GM12878 (cell line): Measurements from ENCODE around the gene SMARCB1. TPM values are rescaled to one million over a fixed set of nuclear protein-coding genes. Genes with fewer than 3 reads are reported as not detected.
A peak's percentile ranks its signal among the peaks of the same experiment; 100 is the strongest.

Experiments used
- ATAC-seq: fragments of 200-7000 bp; cut with Tn5 transposase; 3 replicates; pipeline ENCODE4 v1.9.1; 2020; ENCODE audit warnings: mild to moderate bottlenecking, moderate library complexity
- BruUV-seq: library from RNA; stranded (reverse); fragments of 400-500 nt; replicated peaks from 2 replicates; lab custom pipeline; 2021; lab: Mats Ljungman, UMichigan
- CTCF ChIA-PET: fragments of 300-600 bp; sonication (Branson Sonifier 250); formaldehyde crosslinking; extraction: SDS; loops from one replicate; lab custom pipeline; 2021; ENCODE audit warnings: inconsistent platforms; lab: Yijun Ruan, JAX
- POLR2A ChIA-PET: fragments of 350-600 bp; formaldehyde crosslinking; extraction: SDS; loops from one replicate; lab custom pipeline; 2021; ENCODE audit warnings: inconsistent platforms; lab: Charles Lee
- RAD21 ChIA-PET: fragments of 300-600 bp; sonication (Branson Sonifier 250); formaldehyde crosslinking; loops from one replicate; lab custom pipeline; 2023; ENCODE audit warnings: antibody characterized with exemption; ENCODE audit not compliant: unreplicated experiment; lab: Charles Lee
- SMC1A ChIA-PET: fragments of 300-600 bp; sonication (Branson Sonifier 250); formaldehyde crosslinking; loops from one replicate; lab custom pipeline; 2023; ENCODE audit not compliant: unreplicated experiment, uncharacterized antibody; lab: Charles Lee
- DNase-seq: peaks from one replicate; pipeline ENCODE4 v3.0.0-alpha.2; 2011; ENCODE audit warnings: low read depth, low spot score
- FAIRE-seq: peaks from 3 replicates; lab custom pipeline; 2011; peaks lifted over from hg19 to GRCh38; lab: Jason Lieb, UNC
- H2AFZ ChIP-seq: 2 replicates; pipeline ENCODE4 v1.6.0; 2011; ENCODE audit warnings: low read depth, low read length, control low read depth; ENCODE audit not compliant: control insufficient read depth
- H3K27ac ChIP-seq: 2 replicates; pipeline ENCODE4 v1.5.1; 2011; ENCODE audit warnings: control low read depth; ENCODE audit not compliant: control insufficient read depth, insufficient read depth
- H3K27me3 ChIP-seq, 2 experiments: replicated peaks in 1 of 2; 2 replicates each; pipeline versions ENCODE4 v1.6.0 to v1.6.1; 2011; ENCODE audit warnings: low read length in 1 of 2; ENCODE audit not compliant: control insufficient read depth in 2 of 2, insufficient read depth in 2 of 2
- H3K36me3 ChIP-seq, 2 experiments: 2 replicates each; pipeline ENCODE4 v1.5.1; 2011; ENCODE audit warnings: low read length in 1 of 2; ENCODE audit not compliant: control insufficient read depth in 2 of 2, insufficient read depth in 2 of 2
- H3K4me1 ChIP-seq: 2 replicates; pipeline ENCODE4 v1.6.1; 2011; ENCODE audit warnings: mild to moderate bottlenecking, low read length, moderate library complexity, mixed read lengths; ENCODE audit not compliant: control insufficient read depth, insufficient read depth
- H3K4me2 ChIP-seq: 2 replicates; pipeline ENCODE4 v1.6.0; 2011; ENCODE audit warnings: control low read depth; ENCODE audit not compliant: control insufficient read depth, insufficient read depth
- H3K4me3 ChIP-seq: fragments of 200-600 bp; sonication (generic); 2 replicates; pipeline ENCODE4 v1.5.1; 2016
- H3K79me2 ChIP-seq: 2 replicates; pipeline ENCODE4 v1.6.0; 2011; ENCODE audit warnings: low read length; ENCODE audit not compliant: control insufficient read depth, insufficient read depth
- H3K9ac ChIP-seq: 2 replicates; pipeline ENCODE4 v1.8.0; 2011; ENCODE audit warnings: low read length, control low read depth, mixed read lengths; ENCODE audit not compliant: control insufficient read depth, insufficient read depth
- H3K9me3 ChIP-seq: replicated peaks from 3 replicates; pipeline ENCODE4 v1.5.1; 2011; ENCODE audit warnings: mild to moderate bottlenecking, low read length; ENCODE audit not compliant: control insufficient read depth, insufficient read depth
- H4K20me1 ChIP-seq: 2 replicates; pipeline ENCODE4 v1.6.0; 2011; ENCODE audit not compliant: control insufficient read depth, insufficient read depth
- BACH1 ChIP-seq: fragments of 450-650 bp; IDR thresholded peaks from 2 replicates; pipeline ENCODE4 v1.6.1; 2017; ENCODE audit warnings: mild to moderate bottlenecking, borderline replicate concordance
- EGR1 ChIP-seq, 2 experiments: IDR thresholded peaks; 1 replicate in 1 of 2; 2 replicates in 1 of 2; pipeline ENCODE4 v1.6.1; 2011 to 2012; ENCODE audit warnings: low read depth in 2 of 2, low read length in 2 of 2, borderline replicate concordance in 1 of 2, mild to moderate bottlenecking in 1 of 2, moderate library complexity in 1 of 2
- IKZF1 ChIP-seq: fragments of 450-650 bp; conservative IDR thresholded peaks from 2 replicates; pipeline ENCODE4 v1.6.1; 2017; ENCODE audit warnings: antibody characterized with exemption, mild to moderate bottlenecking
- KAT2A ChIP-seq: conservative IDR thresholded peaks from 2 replicates; pipeline ENCODE4 v1.6.1; 2011; ENCODE audit warnings: low read depth, low read length; ENCODE audit not compliant: control insufficient read depth
- NFYA ChIP-seq: IDR thresholded peaks from 2 replicates; pipeline ENCODE4 v1.6.1; 2011; ENCODE audit warnings: low read depth, mild to moderate bottlenecking, low read length, improper control_type of control experiment, borderline replicate concordance
- NKRF ChIP-seq: fragments of 450-650 bp; conservative IDR thresholded peaks from 2 replicates; pipeline ENCODE4 v1.6.1; 2017; ENCODE audit warnings: mild to moderate bottlenecking, moderate library complexity
- NR2C1 ChIP-seq: fragments of 450-650 bp; IDR thresholded peaks from 2 replicates; pipeline ENCODE4 v1.6.1; 2017; ENCODE audit warnings: antibody characterized with exemption, mild to moderate bottlenecking, moderate library complexity
- RELB ChIP-seq: fragments of 450-650 bp; IDR thresholded peaks from 2 replicates; pipeline ENCODE4 v1.6.1; 2017; ENCODE audit warnings: low read depth, mild to moderate bottlenecking, moderate library complexity
- STAT1 ChIP-seq: fragments of 450-650 bp; conservative IDR thresholded peaks from 2 replicates; pipeline ENCODE4 v1.6.1; 2014; ENCODE audit warnings: antibody characterized with exemption, mild to moderate bottlenecking
- ZBTB33 ChIP-seq: fragments of 450-650 bp; IDR thresholded peaks from 2 replicates; pipeline ENCODE4 v1.6.1; 2017; ENCODE audit warnings: mild to moderate bottlenecking
- ZNF687 ChIP-seq: fragments of 450-650 bp; IDR thresholded peaks from 2 replicates; pipeline ENCODE4 v1.6.1; 2017; ENCODE audit warnings: mild to moderate bottlenecking, moderate library complexity
- WGBS: methylation state at CpG from one replicate; pipeline ENCODE4 v1.1.6; 2016; ENCODE audit warnings: low lambda C conversion rate; ENCODE audit not compliant: insufficient replicate concordance, insufficient coverage; ENCODE audit errors: missing lambda C conversion rate; 5-methylcytosine and 5-hydroxymethylcytosine counted together
- in situ Hi-C: fragments of 300-500 bp; cut with MboI; formaldehyde crosslinking; loops from 9 replicates; pipeline ENCODE4 v1.14.3; 2018; ENCODE audit warnings: mixed read lengths
- intact Hi-C: fragments of 100-400 bp; cut with micrococcal nuclease; formaldehyde crosslinking; loops from one replicate; pipeline ENCODE4 v1.14.2; 2022; ENCODE audit not compliant: unreplicated experiment
- polyA plus RNA-seq, 11 experiments: library from polyadenylated mRNA; depleted of rRNA in 4 of 11; unstranded in 6 of 11; stranded (reverse) in 5 of 11; fragments of >200 nt; fragmentation: Nextera tagmentation in 4 of 11; fragmentation: Illumina TruSeq in 1 of 11; extraction: Ambion mirVana in 4 of 11; extraction: Trizol in 1 of 11; gene quantifications; 1 replicate in 1 of 11; 2 replicates in 10 of 11; pipeline versions ENCODE4 v1.2.1 to v1.2.3, GENCODE V29; 2011 to 2016; ENCODE audit warnings: inconsistent platforms in 2 of 11, missing spikeins in 2 of 11, low read depth in 1 of 11
- total RNA-seq, 4 experiments: library from RNA; depleted of rRNA in 3 of 4; stranded (reverse); fragments of >200 nt in 3 of 4; fragmentation: Illumina TruSeq in 1 of 4; extraction: Trizol in 1 of 4; gene quantifications; 2 replicates each; pipeline versions ENCODE4 v1.2.1 to v1.2.3, GENCODE V29; 2013 to 2021

SMARCB1 gene
- total and polyA plus RNA-seq, 10 of the 15 experiments (the other 5 are each of a cell fraction or from before 2014, with no cell fraction given), result 9.1 to 215 (median 183) TPM

- Histone ChIP-seq H3K4me1 (peaks cover 12% of the 10 kb centered on the region), H3K79me2 (peaks cover 2% of the 10 kb centered on the region), H3K27me3 (peaks cover 0 to 2% of the 10 kb centered on the region in 2 experiments; a peak in 2 of 4 replicates), H3K36me3 (no peaks in the 10 kb centered on the region), H4K20me1 (no peaks in the 10 kb centered on the region), H3K9ac (no peak within 1 kb of the TSS), H3K4me3 (peak within 1 kb of the TSS; percentile 58; the same call in 1 of the 2 replicates), H3K9me3 (no peaks in the 10 kb centered on the region), H3K27ac (no peak within 1 kb of the TSS), H2AFZ (peak within 1 kb of the TSS; percentile 31), H3K4me2 (peak within 1 kb of the TSS; percentile 73)
- FAIRE-seq (no peak), ATAC-seq (peak; percentile 43), DNase-seq (no peak)
- SMC1A ChIA-PET, result interaction anchor here (6.3 kb wide), 1 partner anchor 72 kb away, joined by 40 read pairs; no protein-coding TSS in a partner anchor
- RAD21 ChIA-PET, result interaction anchor here (0.9 to 4.0 kb wide), 4 partner anchors 13 to 78 kb away, joined by 3 to 24 read pairs (median 4); no protein-coding TSS in a partner anchor
- BruUV-seq, result no TSS peak
- in situ Hi-C loops, result no loop called here
- 6% methylated on average over 55 of the region's 79 CpGs for WGBS
- CTCF ChIA-PET, result interaction anchor here (2.4 to 7.5 kb wide), 3 partner anchors 33 to 76 kb away, joined by 8 to 197 read pairs (median 12); no protein-coding TSS in a partner anchor
- intact Hi-C loops, result no loop called here
- POLR2A ChIA-PET, result interaction anchor here (1.1 kb wide), 1 partner anchor 73 kb away, joined by 3 read pairs; no protein-coding TSS in a partner anchor
- TF ChIP-seq EGR1 (IDR thresholded peaks at IDR 0.05; ENCODE audit: borderline replicate concordance in 1 of 2, low read depth in 2 of 2, low read length in 2 of 2), result no peak
- TF ChIP-seq IKZF1, result peak; percentile 57
- TF ChIP-seq ZNF687, result peak; percentile 33; the same call in 1 of the 2 replicates
- no peak for TF ChIP-seq KAT2A
- no peak for TF ChIP-seq ZBTB33
- peak; percentile 69; the same call in 1 of the 2 replicates for TF ChIP-seq NKRF
- no peak for TF ChIP-seq RELB
- TF ChIP-seq NFYA, result no peak
- peak; percentile 65; the same call in 1 of the 2 replicates for TF ChIP-seq BACH1
- TF ChIP-seq NR2C1, result 0 out of 2 replicates have a peak, but pooled peaks have one; percentile 6
- TF ChIP-seq STAT1, result no peak
Measured at GRCh38 chr22:23772649-23773473, 13.9 kb upstream of the SMARCB1 start, which contains the start of gene MMP11. MMP11 (plus strand) TSS chr22:23772849; CDS start chr22:23772871, 22 bp downstream.
